GM18909 (cell line): ENCODE results near the gene C6orf47.

Experiments used
- ATAC-seq: cut with Tn5 transposase; IDR thresholded peaks from one replicate; pipeline ENCODE4 v1.9.1; 2021; ENCODE audit warnings: mild to moderate bottlenecking; ENCODE audit not compliant: unreplicated experiment, poor library complexity

Gene C6orf47

DNA sequence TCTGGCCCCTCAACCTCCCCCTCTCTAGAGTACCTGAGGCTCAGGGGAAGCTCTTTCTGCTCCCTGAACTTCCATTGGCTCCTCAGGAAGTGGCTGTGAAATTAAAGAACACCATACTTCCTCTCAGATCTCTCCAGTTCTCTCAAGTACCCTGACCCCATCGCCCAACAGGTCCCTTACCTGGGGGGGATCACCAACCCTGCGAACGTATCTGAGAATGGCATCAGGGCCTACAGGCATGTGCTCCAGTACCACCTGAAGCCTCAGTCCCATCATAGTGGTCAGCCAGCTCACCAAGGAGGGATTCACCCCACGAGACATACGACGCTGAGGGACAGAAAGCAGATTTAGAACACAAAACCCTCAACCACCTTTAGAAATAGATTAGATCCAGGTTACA lies 20.0 kb downstream of the C6orf47 start:
- no peak for ATAC-seq

DNA sequence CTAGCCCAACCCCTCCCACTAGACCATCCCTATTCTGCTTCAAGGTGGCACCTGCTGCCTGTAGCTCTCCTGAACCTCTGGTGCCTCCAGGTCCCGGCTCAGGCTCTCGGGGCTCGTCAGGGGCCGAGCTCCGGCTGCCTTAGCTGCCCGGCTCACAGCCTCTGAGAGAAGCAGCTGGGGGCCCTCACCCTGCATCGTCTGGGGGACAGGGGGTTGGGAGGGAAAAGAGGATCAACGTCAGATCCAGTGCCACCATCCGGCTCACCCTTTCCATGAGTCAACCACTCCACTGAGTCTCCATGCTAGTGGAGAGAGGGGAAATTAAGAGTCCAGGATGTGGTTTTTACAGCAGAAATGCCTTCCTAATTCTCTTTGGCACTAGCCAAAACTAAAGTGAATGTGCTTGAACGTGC lies 21.1 kb downstream of the C6orf47 start:
- no peak for ATAC-seq

DNA sequence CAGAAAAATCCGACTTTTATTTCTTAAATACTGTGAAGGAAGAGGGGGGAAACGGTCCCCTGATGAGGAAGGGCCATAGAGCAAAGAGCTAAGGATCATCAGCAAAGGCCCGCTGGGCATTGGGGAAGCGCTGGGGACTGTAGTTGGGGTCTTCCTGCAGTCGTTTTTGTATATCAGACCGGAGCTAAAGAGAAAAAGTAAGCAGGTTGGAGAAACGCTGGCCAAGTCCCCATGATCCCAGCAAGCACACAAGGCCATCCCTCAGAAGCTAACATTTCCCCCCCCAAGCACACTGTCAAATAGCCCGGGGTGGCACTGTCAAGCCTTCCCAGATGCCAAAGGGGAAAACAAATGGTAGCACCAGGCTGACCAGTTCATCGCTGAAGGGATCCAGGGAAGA lies 21.5 kb downstream of the C6orf47 start:
- ATAC-seq: no peak

DNA sequence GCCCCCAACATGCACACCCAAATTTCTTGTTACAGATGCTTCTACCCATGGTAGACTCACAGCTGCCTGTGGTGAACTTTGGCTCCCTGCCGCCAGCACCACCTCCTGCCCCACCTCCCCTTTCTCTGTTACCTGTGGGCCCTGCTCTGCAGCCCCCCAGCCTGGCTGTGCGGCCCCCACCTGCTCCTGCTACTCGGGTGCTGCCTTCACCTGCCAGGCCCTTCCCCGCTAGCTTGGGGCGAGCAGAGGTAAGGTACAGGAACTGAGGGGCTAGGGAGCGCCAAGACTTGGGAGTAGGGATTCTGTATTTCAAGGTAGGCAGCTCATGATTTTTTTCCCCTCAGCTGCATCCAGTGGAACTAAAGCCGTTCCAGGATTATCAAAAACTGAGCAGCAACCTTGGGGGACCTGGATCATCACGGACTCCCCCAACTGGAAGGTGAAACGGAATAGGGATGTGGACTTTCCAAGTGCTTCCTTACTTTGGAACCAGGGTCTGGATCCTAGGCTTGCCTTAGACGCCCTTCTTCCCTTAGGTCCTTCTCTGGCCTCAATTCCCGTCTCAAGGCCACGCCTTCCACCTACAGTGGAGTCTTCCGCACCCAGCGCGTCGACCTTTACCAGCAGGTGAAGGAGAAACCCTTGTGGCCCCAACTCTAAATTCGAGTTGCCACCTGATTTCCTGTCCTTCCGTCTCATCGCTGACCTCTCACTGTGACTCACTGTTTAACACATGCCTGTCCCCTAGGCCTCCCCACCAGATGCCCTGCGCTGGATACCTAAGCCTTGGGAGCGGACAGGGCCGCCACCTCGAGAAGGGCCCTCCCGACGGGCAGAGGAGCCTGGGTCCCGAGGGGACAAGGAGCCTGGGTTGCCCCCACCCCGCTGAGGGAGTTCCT lies 23.6 kb downstream of the C6orf47 start:
- ATAC-seq: no peak

DNA sequence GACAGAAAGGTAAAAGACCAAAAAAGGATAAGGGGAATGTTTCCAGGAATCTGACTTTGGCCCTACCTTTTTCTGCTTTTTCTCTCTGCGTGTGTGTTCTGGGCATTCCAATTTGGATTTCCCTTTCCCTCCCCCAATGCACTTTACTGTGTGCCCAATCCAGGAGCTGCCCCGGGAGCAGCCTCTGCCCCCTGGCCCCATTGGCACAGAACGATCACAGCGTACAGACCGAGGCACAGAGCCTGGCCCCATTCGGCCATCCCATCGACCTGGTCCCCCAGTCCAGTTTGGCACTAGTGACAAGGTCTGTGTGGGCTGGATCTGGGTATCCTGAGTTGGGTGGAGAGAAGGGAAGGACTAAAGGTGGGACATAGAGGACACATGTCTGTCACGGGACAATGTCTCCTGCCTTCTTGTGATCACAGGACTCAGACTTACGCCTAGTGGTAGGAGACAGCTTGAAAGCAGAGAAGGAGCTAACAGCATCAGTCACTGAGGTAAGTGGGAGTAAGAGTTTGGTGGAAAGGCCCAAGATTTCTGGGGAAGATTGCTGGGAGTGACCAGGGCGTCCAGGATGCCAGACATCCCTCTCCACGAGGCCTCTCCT lies 25.5 kb downstream of the C6orf47 start:
- ATAC-seq: no peak

DNA sequence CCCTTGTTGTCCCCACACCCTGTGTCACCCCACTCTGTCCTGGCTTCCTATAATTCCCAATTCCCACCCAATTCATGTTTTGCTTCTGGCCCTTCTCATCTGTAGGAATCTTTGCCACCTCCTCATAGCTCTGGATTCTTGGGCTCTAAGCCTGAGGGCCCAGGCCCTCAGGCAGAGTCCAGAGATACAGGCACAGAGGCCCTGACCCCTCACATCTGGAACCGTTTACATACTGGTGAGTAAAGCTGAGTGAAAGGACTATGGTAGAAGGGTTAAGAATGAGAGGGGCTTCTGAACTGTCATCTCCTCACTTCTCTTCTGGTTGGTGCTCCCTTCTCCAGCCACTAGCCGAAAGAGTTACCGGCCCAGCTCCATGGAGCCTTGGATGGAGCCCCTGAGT lies 26.4 kb downstream of the C6orf47 start:
- no peak for ATAC-seq

DNA sequence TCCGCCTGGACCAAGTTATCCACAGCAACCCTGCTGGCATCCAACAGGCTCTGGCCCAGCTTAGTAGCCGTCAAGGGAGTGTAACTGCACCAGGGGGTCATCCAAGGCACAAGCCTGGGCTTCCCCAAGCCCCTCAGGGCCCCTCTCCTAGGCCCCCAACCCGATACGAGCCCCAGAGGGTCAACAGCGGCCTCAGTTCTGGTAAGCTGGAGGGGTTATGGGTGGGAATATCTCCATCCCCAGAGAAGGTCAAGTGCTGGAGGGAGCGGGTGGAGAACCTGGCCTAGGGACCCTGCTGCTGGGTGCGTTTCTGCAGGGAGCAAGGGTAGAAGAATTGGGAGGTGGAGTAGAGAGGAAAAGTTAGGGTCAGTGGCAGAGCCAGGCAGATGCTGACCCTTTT lies 27.1 kb downstream of the C6orf47 start:
- ATAC-seq: no peak

DNA sequence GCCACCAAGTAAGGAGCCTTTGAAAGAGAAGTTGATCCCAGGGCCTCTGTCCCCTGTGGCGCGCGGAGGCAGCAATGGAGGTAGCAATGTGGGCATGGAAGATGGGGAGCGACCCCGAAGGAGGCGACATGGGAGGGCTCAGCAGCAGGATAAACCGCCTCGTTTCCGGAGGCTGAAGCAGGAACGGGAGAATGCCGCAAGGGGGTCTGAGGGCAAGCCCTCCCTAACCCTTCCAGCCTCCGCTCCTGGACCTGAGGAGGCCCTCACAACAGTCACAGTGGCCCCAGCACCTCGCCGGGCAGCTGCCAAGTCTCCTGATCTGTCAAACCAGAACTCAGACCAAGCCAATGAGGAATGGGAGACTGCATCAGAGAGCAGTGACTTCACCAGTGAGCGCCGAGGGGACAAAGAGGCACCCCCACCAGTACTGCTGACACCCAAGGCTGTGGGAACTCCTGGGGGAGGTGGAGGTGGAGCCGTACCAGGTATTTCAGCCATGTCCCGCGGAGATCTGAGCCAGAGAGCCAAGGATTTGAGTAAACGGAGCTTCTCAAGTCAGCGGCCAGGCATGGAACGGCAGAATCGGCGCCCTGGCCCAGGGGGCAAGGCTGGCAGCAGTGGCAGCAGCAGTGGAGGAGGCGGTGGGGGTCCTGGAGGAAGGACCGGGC lies 28.2 kb downstream of the C6orf47 start:
- no peak for ATAC-seq

DNA sequence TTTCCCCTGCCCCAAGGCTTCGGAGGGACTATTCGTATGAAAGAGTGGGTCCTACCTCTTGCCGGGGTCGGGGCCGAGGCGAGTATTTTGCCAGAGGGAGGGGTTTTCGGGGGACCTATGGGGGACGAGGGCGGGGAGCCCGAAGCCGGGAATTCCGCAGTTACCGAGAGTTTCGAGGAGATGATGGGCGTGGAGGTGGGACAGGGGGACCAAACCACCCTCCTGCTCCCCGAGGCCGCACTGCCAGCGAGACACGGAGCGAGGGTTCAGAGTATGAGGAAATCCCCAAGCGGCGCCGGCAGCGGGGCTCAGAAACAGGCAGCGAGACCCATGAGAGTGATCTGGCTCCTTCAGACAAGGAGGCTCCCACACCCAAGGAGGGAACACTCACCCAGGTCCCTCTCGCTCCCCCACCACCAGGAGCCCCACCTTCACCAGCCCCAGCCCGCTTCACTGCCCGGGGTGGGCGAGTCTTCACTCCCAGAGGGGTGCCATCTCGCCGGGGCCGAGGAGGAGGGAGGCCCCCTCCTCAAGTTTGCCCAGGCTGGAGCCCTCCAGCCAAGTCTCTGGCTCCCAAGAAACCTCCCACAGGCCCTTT lies 28.8 kb downstream of the C6orf47 start:
- ATAC-seq: no peak

DNA sequence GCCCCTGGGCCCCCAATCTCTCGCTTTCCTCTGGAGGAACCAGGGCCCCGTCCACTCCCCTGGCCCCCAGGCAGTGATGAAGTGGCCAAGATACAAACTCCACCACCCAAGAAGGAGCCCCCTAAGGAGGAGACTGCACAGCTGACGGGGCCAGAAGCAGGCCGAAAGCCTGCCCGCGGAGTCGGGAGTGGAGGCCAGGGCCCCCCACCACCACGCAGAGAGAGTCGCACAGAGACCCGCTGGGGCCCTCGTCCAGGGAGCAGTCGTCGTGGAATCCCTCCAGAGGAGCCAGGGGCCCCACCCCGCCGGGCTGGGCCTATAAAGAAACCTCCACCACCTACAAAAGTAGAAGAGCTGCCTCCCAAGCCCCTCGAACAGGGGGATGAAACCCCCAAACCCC lies 29.4 kb downstream of the C6orf47 start:
- no peak for ATAC-seq

DNA sequence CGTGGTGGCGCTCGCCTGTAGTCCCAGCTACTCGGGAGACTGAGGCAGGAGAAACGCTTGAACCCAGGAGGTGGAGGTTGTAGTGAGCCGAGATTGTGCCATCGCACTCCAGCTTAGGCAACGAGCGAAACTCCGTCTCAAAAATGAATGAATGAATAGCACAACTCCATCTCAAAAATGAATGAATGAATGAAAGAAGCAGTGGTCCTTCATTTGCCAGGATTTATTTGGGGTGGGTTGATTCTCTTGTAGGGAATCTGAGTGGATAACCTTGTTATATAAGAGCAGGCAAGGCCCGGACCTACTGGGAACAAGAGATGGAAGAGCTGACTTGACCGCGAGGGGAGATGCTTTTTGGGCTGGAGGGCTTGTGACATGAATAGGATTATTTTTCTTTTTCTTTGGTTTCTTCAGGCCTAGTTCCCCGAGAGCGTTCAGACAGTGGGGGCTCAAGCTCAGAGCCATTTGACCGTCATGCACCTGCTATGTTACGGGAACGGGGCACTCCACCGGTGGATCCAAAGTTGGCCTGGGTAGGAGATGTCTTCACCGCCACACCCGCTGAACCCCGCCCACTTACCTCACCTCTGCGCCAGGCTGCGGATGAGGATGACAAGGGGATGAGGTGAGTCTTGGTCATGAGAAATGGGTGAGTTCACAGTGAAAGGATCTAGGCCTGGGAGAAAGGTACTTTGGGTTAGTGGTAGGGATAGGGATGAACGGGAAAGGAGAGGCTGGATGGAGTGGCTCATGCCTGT lies 30.2 kb downstream of the C6orf47 start:
- no peak for ATAC-seq

DNA sequence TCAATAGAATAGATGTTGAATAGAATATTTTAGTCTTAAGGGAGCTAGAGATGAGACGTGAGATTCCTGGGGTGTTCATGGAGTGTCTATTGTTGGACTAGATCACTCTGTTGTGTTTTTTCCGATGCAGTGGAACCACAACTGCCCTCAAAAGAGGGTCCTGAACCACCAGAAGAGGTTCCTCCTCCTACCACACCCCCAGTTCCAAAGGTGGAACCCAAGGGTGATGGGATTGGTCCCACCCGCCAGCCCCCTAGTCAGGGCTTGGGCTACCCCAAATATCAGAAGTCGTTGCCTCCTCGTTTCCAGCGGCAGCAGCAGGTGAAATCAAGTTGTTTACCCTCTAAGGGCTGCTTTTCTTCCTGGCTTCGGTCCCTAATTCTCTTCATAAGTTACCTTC lies 31.6 kb downstream of the C6orf47 start:
- ATAC-seq: no peak

DNA sequence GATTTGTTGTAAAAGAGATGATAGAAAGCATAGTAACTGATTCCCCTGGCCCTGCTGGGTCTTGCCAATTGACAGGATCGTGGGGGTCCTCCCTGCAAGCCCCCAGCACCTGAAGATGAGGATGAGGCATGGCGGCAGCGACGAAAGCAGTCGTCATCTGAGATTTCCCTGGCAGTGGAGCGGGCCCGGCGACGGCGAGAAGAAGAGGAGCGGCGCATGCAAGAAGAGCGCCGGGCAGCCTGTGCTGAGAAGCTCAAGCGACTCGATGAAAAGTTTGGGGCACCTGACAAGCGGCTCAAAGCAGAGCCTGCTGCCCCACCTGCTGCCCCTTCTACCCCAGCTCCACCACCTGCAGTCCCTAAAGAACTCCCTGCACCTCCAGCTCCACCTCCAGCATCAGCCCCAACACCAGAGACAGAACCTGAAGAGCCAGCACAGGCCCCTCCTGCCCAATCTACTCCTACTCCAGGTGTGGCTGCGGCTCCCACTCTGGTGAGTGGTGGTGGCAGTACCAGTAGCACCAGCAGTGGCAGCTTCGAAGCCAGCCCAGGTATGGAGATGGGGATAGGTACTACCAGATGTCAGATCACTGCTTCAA lies 32.8 kb downstream of the C6orf47 start:
- no peak for ATAC-seq

DNA sequence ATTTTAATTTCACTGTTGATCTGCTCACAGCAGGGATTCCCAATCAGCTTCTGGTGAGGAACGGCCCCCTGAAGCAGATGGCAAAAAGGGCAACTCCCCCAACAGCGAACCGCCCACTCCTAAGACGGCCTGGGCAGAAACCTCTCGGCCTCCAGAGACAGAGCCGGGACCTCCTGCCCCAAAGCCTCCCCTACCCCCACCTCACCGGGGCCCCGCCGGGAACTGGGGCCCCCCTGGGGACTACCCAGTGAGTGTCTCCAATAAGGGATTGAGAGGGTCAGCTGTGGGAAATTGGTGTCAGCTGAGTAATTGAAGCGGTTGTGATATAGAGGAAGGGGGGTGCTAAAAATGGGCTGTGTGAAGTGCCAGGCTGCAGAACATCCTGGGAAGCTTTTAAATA lies 33.6 kb downstream of the C6orf47 start:
- no peak for ATAC-seq

DNA sequence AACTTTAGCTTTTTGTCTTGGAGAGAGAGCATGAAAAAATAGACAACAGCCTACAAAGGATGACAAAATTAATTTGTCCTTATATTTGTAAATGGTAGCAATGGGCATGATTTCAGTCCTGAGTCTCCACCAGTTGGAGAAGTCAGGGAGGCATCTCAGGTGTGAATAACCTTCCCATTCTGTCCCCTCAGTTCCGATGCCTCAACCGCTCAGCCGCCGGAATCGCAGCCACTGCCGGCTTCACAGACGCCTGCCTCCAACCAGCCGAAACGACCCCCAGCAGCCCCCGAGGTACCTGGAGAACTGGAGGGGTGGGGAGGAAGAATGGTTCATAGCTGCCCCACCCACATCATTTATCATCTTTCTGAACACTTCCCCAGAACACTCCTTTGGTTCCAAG lies 36.5 kb downstream of the C6orf47 start:
- no peak for ATAC-seq

DNA sequence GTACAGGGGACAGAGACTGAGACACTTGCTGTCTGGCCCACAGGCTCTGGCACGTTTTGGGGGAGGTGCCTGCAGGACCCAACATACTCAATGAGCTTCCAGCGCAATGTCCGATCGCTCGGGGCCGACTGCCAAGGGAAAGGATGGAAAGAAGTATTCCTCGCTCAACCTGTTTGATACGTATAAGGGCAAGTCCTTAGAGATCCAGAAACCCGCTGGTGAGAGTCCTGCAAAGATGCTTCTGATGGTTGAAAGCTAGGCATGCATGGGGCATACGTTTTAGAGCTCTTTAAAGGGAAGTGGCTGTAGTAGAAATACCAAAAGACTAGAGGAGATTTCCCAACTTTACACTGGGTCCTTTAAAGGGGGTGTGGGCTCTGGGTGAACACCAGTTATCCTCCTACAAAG lies 37.9 kb downstream of the C6orf47 start:
- ATAC-seq: no peak

DNA sequence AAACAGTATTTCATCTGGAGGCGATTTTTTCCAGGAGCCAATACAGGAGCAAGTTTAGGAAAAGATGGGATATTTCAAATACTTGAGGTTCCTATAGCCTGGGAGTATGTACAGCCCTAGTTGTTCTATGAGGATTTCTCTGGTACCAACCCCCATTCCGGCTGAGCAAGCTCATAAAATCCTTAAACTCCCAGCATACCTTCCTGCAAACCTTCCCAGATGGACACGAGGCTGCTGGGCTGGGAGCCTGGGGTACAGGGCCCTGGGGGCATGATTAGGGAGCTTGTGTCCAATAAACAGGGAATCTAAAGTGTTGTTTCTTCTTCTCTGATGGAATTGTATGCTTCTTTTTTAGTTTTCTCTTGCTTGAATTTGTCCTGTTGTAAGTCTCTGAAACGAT lies 38.6 kb downstream of the C6orf47 start:
- no peak for ATAC-seq

DNA sequence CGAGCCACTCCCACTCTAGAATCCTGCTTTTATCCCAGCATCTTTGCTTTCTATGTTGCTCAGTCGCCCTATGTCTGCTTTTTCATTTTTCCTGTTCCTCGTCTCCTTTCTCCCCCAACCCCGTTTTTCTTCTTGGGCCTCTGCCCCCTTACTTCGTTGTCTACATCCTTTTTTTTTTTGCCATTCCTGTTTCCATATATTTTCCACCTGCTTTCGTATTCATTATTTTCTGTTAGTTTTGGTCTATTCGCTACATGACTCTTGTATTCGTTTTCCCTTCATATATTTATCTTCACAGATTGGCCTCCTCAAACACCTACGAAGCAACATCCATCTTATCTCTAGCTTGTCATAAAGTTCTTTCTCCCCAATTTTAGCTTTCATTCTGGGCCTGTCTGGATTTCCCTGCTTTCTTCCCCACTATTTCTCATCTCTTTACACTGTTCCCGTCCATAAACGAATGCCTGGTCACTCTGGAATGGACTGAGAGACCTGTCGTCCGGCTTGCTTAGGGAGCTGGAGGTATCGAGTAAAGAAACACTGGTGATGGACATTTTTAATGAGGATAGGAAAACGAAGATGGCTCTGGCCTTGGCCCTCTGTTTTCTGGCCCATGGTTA lies 39.1 kb downstream of the C6orf47 start:
- no peak for ATAC-seq

DNA sequence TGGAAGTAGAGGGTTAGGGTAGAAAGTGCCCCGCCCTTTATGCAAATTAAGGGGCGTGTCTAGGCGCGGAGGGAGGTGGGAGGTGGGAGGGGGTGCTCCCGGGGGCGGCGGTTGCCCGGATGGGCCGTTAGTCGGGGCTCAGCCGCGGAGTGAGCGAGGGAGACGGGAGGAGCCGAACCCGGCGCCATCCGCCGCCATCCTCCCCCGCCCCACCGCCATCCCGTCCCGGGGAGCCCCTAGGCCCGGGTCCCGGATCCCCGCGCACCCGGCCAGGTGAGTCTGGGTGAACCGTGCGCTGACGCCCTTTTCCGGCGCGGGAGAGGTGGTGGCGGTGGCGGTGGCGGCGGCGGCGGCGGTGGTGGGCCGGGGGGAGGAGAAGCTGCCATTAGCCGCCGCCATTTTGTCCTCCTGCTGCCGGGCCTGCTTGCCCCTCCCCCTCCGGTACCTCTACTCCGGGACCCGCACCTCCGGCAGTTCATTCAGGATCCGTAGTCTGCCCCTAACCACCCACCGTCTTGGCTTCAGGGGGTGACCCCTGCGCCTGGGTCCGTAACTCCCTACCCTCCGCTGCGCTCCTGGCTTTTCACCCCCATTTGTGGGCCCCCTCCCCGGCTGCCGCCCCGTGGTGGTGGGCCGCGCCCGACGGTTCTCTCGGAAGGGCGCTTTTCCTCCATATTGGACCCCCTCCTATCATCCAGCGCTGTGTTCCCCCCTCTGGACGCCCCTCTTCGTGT lies 39.8 kb downstream of the C6orf47 start, which contains the start of gene PRRC2A:
TSS of gene PRRC2A (plus strand) at position 130 of the 734 bp plus-strand sequence. CDS start 2,075 bp downstream, outside the sequence.
- ATAC-seq: peak; percentile 43
